ENCODE data around the gene THTPA.
"Not testable (repeated sequence)": the region's sequence is repeated elsewhere in the genome, so short reads cannot be mapped to it uniquely, and the experiment has no call there.

Gene THTPA

DNA sequence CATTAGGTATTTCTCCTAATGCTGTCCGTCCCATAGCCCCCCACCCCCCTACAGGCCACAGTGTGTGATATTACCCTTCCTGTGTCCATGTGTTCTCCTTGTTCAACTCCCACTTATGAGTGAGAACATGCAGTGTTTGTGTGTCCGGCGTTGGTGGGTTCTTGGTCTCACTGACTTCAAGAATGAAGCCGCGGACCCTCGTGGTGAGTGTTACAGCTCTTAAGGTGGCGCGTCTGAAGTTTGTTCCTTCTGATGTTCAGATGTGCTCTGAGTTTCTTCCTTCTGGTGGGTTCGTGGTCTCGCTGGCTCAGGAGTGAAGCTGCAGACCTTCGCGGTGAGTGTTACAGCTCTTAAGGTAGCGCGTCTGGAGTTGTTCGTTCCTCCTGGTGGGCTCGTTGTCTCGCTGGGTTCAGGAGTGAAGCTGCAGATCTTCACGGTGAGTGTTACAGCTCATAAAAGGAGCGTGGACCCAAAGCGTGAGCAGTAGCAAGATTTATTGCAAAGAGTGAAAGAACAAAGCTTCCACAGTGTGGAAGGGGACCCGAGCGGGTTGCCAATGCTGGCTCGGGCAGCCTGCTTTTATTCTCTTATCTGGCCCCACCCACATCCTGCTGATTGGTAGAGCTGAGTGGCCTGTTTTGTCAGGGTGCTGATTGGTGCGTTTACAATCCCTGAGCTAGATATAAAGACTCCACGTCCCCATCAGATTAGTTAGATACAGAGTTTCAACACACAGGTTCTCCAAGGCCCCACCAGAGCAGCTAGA lies 27.9 kb downstream of the THTPA start:
- not testable (repeated sequence) for DNase-seq (ENCODE audit: low spot score)

- not testable (repeated sequence) for DNase-seq (ENCODE audit: low spot score)
These were observed 28.6 kb downstream of the THTPA start for GRCh38 chr14:23584527-23585203.

DNA sequence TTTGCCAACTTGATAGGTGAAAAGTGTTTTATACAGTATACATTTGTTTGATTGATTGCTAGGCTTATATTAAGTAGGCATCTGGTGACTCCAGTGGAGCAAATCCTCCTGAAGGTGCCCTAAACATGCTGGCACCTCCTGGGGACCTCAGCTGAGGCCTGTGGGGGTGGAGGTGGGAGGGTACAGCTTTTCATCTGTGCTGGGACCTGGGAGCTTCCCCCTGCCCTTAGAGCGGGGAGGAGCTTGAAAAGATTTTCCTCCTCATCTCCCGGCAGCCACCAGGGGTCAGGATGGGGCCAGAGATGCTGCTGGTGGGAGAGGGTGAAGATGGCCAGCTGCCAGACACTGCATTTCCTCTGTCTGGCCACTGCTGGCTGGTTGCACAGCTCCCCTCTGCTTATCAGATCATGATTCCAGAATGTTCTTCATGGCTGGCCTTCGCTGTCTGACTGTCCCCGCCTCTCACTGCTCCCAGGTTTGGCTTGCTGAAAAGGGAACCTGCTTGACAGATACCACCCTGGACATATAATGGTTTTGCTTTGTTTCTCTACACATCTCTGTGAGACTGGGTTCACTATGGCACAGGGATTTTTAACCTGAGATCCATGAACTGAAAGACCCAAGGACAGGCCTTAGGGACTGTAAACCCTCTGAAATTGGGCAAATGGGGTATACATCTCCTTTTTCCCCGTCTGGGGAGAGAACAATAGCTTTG lies 33.0 kb downstream of the THTPA start:
- DNase-seq (ENCODE audit: low spot score): peak; percentile 86

DNA sequence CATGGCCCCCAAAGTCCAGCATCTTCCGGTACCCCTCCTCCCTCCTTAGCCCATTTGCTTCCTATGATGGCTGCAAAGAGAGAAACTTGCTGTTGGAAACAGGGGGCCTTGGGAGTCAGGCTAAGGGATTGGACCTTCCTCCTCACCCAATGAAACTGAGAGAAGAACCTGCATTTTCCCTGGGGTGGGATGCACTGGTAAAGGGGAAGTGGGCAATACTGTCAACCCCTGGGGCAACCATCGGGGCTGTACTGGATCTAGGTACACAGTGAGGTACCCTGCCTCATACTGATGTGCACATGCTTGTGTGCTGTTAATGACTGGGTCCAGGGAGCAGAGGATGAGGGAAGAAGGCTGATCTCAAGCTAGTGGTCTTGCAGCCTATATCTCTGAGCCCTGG lies 33.5 kb downstream of the THTPA start:
- peak; percentile 5 for DNase-seq (ENCODE audit: low spot score)

- DNase-seq (ENCODE audit: low spot score): peak; percentile 1
These were observed 34.1 kb downstream of the THTPA start for GRCh38 chr14:23590198-23590597.

GRCh38 chr14:23594191-23594590 lies 38.1 kb downstream of the THTPA start:
- DNase-seq (ENCODE audit: low spot score): not testable (repeated sequence)

DNA sequence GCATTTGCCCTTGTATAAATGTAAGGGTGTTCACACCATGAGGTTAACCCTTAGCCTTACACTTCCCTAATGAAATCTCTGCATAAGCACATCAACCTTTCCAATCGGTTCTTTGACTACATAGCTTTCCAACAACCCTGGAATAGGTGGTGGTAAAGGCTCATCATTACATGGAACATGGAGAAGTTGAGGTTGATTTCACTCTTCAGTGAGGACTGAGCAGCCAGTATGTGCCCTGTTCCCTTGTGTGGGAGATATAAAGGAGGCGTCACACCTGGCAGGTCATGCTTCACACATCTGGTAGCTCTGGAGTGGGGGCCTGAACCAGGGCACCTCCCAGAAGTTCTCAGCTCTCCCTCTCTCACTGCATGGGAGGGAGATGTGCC lies 44.2 kb downstream of the THTPA start:
- no peak for DNase-seq (ENCODE audit: low spot score)

DNA sequence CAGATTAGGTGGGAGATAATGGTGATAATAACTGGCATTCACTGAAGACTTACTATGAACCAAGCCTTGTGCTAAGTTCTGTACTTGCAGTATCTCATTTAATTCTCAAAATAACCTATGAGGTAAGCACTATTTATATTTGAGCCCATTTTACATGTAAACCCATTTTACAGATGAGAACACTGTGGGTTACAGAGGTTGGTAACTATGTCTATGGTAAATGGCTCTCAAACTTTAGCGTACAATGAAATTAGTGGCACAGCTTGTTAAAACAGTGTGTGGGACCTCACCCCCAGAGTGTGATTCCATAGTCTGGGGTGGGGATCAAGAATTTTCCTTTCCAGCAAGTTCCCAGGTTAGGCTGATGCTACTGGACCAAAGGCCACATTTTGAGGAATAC lies 44.7 kb downstream of the THTPA start:
- DNase-seq (ENCODE audit: low spot score): no peak

GRCh38 chr14:23601424-23601823 lies 45.4 kb downstream of the THTPA start:
- DNase-seq (ENCODE audit: low spot score): no peak

- no peak for DNase-seq (ENCODE audit: low spot score)
These were observed 45.7 kb downstream of the THTPA start for GRCh38 chr14:23601845-23602180.

- no peak for DNase-seq (ENCODE audit: low spot score)
These were observed 46.4 kb downstream of the THTPA start for GRCh38 chr14:23602181-23603095.

DNA sequence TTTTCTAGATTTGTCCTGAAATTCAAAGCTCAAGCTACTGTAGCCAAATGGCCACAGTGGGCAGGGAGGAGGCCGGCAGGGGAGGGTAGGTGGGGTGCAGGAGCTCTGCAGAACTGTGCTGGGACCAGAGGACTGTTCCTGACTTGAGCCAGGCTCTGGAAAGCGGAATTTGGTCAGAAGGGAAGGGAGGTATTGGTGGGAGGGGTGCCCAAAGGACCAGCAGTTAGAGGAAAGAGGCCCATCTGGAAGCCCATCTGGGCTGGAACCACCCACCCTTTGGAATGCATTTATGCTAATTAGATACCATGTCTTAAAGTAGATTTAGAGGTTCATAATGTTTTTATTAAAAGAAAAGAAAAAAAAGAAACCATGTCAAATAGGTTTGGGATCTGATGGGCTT lies 47.0 kb downstream of the THTPA start:
- DNase-seq (ENCODE audit: low spot score): no peak

- DNase-seq (ENCODE audit: low spot score): no peak
These were observed 48.1 kb downstream of the THTPA start for GRCh38 chr14:23604148-23604547.

GRCh38 chr14:23604675-23605170 lies 48.7 kb downstream of the THTPA start:
- no peak for DNase-seq (ENCODE audit: low spot score)

GRCh38 chr14:23605931-23606585 lies 50.0 kb downstream of the THTPA start:
- no peak for DNase-seq (ENCODE audit: low spot score)

DNA sequence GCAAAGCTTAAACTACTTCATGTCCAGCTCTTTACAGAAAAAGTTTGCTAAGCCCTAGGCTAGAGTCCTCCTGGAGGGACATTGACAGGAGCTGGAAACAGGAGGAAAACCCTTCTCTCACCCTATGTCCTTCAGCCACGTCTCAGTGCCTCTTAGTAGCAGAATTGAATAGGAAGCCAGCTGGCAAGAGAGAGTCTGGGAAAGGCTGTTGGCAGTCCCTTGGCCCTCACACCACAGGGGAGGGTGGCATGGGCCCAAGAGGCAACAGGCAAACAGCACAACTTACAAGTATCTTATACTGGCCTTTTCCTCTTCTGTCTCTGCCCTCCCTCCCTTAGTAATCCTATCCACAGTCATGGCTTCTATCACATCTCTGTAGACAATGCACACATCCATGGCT lies 52.4 kb downstream of the THTPA start:
- DNase-seq (ENCODE audit: low spot score): no peak

DNA sequence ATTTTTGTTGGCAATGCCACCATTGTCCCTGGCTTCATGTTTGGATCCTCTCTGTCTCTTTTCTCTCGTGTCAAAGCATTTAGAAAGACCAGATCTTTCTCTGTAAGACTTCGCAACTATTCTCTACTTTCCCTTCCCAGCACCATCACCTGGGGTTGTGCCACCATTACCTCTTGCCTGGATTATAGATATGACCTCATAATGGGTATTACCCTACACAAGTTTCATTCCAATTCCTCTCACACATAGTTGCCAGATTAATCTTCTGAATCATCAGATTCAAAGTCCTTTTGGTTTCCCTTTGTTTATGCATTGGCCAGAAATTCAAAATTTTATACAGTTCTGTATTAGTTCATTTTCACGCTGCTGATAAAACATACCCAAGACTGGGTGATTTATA lies 52.9 kb downstream of the THTPA start:
- DNase-seq (ENCODE audit: low spot score): no peak

DNA sequence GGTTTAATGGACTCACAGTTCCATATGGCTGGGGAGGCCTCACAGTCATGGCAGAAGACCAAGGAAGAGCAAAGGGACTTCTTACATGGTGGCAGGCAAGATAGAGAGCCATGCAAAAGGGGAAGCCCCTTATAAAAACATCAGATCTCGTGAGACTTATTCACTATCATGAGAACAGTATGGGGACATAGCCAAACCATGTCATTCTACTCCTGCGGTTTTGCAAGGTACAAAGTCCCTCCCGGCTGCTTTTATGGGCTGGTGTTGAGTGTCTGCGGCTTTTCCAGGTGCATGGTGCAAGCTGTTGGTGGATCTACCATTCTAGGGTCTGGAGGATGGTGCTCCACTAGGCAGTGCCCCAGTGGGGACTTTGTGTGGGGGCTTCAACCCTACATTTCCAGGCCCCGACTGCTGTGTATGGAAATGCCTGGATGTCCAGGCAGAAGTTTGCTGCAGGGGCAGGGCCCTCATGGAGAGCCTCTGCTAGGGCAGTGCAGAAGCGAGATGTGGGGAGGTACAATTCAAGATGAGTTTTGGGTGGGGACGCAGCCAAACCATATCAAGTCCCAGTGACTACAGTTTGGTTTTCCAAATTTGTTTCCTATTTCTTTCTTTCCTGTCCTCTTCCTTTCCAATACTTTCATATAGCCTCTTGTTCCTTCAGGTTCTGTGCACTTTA lies 53.5 kb downstream of the THTPA start:
- not testable (repeated sequence) for DNase-seq (ENCODE audit: low spot score)
